ENCODE data around the gene SUSD4.

The SUSD4 gene

GRCh38 chr1:223330466-223330865 is 33.5 kb downstream of the SUSD4 start:
- Histone ChIP-seq H3K36me3 (replicated peaks in 1 of 2; ENCODE audit: control insufficient read depth in 2 of 2, insufficient read depth in 2 of 2, low read length in 2 of 2) (no peaks in the 10 kb centered on the region), H3K79me1 (ENCODE audit: low read depth, low read length) (no peaks in the 10 kb centered on the region), H2BK15ac (ENCODE audit: low read length) (no peak overlapping the region)

GRCh38 chr1:223329664-223330415 is 34.1 kb downstream of the SUSD4 start:
- Histone ChIP-seq H3K4me2 (ENCODE audit: insufficient read depth, low read length, poor library complexity, severe bottlenecking) (no peak overlapping the region), H3K9me3 (replicated peaks in 1 of 2; ENCODE audit: control insufficient read depth in 2 of 2, insufficient read depth in 1 of 2, low read depth in 1 of 2, low read length in 2 of 2) (no peaks in the 10 kb centered on the region), H3K23ac (ENCODE audit: low read depth, low read length, poor library complexity) (no peak overlapping the region), H3K9ac (ENCODE audit: low read depth, low read length, poor library complexity) (no peak overlapping the region), H2BK5ac (ENCODE audit: low read length) (no peak overlapping the region), H3K27me3 (ENCODE audit: control insufficient read depth in 3 of 3, insufficient read depth in 3 of 3, low read depth in 1 of 3, low read length in 3 of 3) (peaks cover 0 to 2% (median 0%) of the 10 kb centered on the region in 3 experiments), H4K8ac (ENCODE audit: low read depth, low read length) (no peak overlapping the region), H3K14ac (ENCODE audit: low read length) (no peak overlapping the region), H3K36me3 (replicated peaks in 1 of 2; ENCODE audit: control insufficient read depth in 2 of 2, insufficient read depth in 2 of 2, low read length in 2 of 2) (no peaks in the 10 kb centered on the region), H2BK120ac (ENCODE audit: low read depth, low read length) (no peak overlapping the region), H2AK5ac (ENCODE audit: low read depth, low read length) (no peak overlapping the region), H3K79me1 (ENCODE audit: low read depth, low read length) (no peaks in the 10 kb centered on the region), H3K4me1 (ENCODE audit: control insufficient read depth in 2 of 2, insufficient read depth in 1 of 2, low read depth in 1 of 2, low read length in 2 of 2) (peaks cover 0 to 6% of the 10 kb centered on the region in 2 donors), H3K18ac (ENCODE audit: low read length) (no peak overlapping the region), H3K4me3 (ENCODE audit: low read length in 2 of 2) (no peak overlapping the region), H4K91ac (ENCODE audit: low read depth, low read length, poor library complexity) (no peak overlapping the region), H2BK12ac (ENCODE audit: low read length) (no peak overlapping the region), H3K4ac (ENCODE audit: low read length) (no peak overlapping the region), H2BK15ac (ENCODE audit: low read length) (no peak overlapping the region), H3K27ac (replicated peaks; ENCODE audit: low read length) (no peak overlapping the region), H2AFZ (ENCODE audit: low read length) (no peak overlapping the region)
- WGBS, 2 donors (ENCODE audit: extremely low coverage in 2 of 2, insufficient read length in 2 of 2, insufficient replicate concordance in 1 of 2) = no CpG with 5 or more reads among the region's 5 CpGs
- no peak for DNase-seq (ENCODE audit: low spot score)

More at GRCh38 chr1:223330466-223330865, 33.5 kb downstream of the SUSD4 start:
- no peak overlapping the region for H3K14ac ChIP-seq (ENCODE audit: low read length)
- no peak overlapping the region for H2BK5ac ChIP-seq (ENCODE audit: low read length)
- H3K23ac ChIP-seq (ENCODE audit: low read depth, low read length, poor library complexity) = no peak overlapping the region
- H3K27me3 ChIP-seq (ENCODE audit: control insufficient read depth in 3 of 3, insufficient read depth in 3 of 3, low read depth in 1 of 3, low read length in 3 of 3) = peaks cover 0 to 2% (median 0%) of the 10 kb centered on the region in 3 experiments
- H3K4me2 ChIP-seq (ENCODE audit: insufficient read depth, low read length, poor library complexity, severe bottlenecking) = no peak overlapping the region
- H3K4me3 ChIP-seq (ENCODE audit: low read length in 2 of 2) = no peak overlapping the region
- peaks cover 0 to 6% of the 10 kb centered on the region in 2 donors for H3K4me1 ChIP-seq (ENCODE audit: control insufficient read depth in 2 of 2, insufficient read depth in 1 of 2, low read depth in 1 of 2, low read length in 2 of 2)
- H3K9me3 ChIP-seq (replicated peaks in 1 of 2; ENCODE audit: control insufficient read depth in 2 of 2, insufficient read depth in 1 of 2, low read depth in 1 of 2, low read length in 2 of 2) = no peaks in the 10 kb centered on the region
- no peak overlapping the region for H4K91ac ChIP-seq (ENCODE audit: low read depth, low read length, poor library complexity)
- no peak overlapping the region for H3K4ac ChIP-seq (ENCODE audit: low read length)
- no peak overlapping the region for H3K9ac ChIP-seq (ENCODE audit: low read depth, low read length, poor library complexity)
- H3K18ac ChIP-seq (ENCODE audit: low read length) = no peak overlapping the region
- H2BK12ac ChIP-seq (ENCODE audit: low read length) = no peak overlapping the region
- no peak overlapping the region for H4K8ac ChIP-seq (ENCODE audit: low read depth, low read length)
- no peak overlapping the region for H2BK120ac ChIP-seq (ENCODE audit: low read depth, low read length)
- H2AK5ac ChIP-seq (ENCODE audit: low read depth, low read length) = no peak overlapping the region
- no CpG with 5 or more reads among the region's 3 CpGs for WGBS, 2 donors (ENCODE audit: extremely low coverage in 2 of 2, insufficient read length in 2 of 2, insufficient replicate concordance in 1 of 2)
- H3K27ac ChIP-seq (replicated peaks; ENCODE audit: low read length) = no peak overlapping the region
- no peak for DNase-seq (ENCODE audit: low spot score)
- H2AFZ ChIP-seq (ENCODE audit: low read length) = no peak overlapping the region

GRCh38 chr1:223329252-223329651 is 34.7 kb downstream of the SUSD4 start:
- H3K79me1 ChIP-seq (ENCODE audit: low read depth, low read length) = no peaks in the 10 kb centered on the region

GRCh38 chr1:223328566-223328965 is 35.4 kb downstream of the SUSD4 start:
- no peak for DNase-seq (ENCODE audit: low spot score)
- no peak overlapping the region for H3K14ac ChIP-seq (ENCODE audit: low read length)
- H3K9ac ChIP-seq (ENCODE audit: low read depth, low read length, poor library complexity) = no peak overlapping the region
- H3K4me3 ChIP-seq (ENCODE audit: low read length in 2 of 2) = no peak overlapping the region
- H3K27me3 ChIP-seq (ENCODE audit: control insufficient read depth in 3 of 3, insufficient read depth in 3 of 3, low read depth in 1 of 3, low read length in 3 of 3) = peaks cover 0 to 2% (median 0%) of the 10 kb centered on the region in 3 experiments
- no peak overlapping the region for H4K91ac ChIP-seq (ENCODE audit: low read depth, low read length, poor library complexity)
- H3K18ac ChIP-seq (ENCODE audit: low read length) = no peak overlapping the region
- no peaks in the 10 kb centered on the region for H3K79me1 ChIP-seq (ENCODE audit: low read depth, low read length)
- H3K4ac ChIP-seq (ENCODE audit: low read length) = no peak overlapping the region
- no peak overlapping the region for H3K4me2 ChIP-seq (ENCODE audit: insufficient read depth, low read length, poor library complexity, severe bottlenecking)
- H2BK5ac ChIP-seq (ENCODE audit: low read length) = no peak overlapping the region
- no peak overlapping the region for H2AFZ ChIP-seq (ENCODE audit: low read length)
- no peaks in the 10 kb centered on the region for H3K36me3 ChIP-seq (replicated peaks in 1 of 2; ENCODE audit: control insufficient read depth in 2 of 2, insufficient read depth in 2 of 2, low read length in 2 of 2)
- H2AK5ac ChIP-seq (ENCODE audit: low read depth, low read length) = no peak overlapping the region
- H3K9me3 ChIP-seq (replicated peaks in 1 of 2; ENCODE audit: control insufficient read depth in 2 of 2, insufficient read depth in 1 of 2, low read depth in 1 of 2, low read length in 2 of 2) = no peaks in the 10 kb centered on the region
- H3K27ac ChIP-seq (replicated peaks; ENCODE audit: low read length) = no peak overlapping the region
- no peak overlapping the region for H2BK120ac ChIP-seq (ENCODE audit: low read depth, low read length)
- H3K23ac ChIP-seq (ENCODE audit: low read depth, low read length, poor library complexity) = no peak overlapping the region
- H2BK12ac ChIP-seq (ENCODE audit: low read length) = no peak overlapping the region
- H2BK15ac ChIP-seq (ENCODE audit: low read length) = no peak overlapping the region
- H3K4me1 ChIP-seq (ENCODE audit: control insufficient read depth in 2 of 2, insufficient read depth in 1 of 2, low read depth in 1 of 2, low read length in 2 of 2) = peaks cover 0 to 6% of the 10 kb centered on the region in 2 donors
- WGBS, 2 donors (ENCODE audit: extremely low coverage in 2 of 2, insufficient read length in 2 of 2, insufficient replicate concordance in 1 of 2) = no CpG with 5 or more reads among the region's 4 CpGs
- no peak overlapping the region for H4K8ac ChIP-seq (ENCODE audit: low read depth, low read length)

More at GRCh38 chr1:223329252-223329651, 34.7 kb downstream of the SUSD4 start:
- no peak overlapping the region for H3K18ac ChIP-seq (ENCODE audit: low read length)
- no peak overlapping the region for H4K91ac ChIP-seq (ENCODE audit: low read depth, low read length, poor library complexity)
- peaks cover 0 to 2% (median 0%) of the 10 kb centered on the region in 3 experiments for H3K27me3 ChIP-seq (ENCODE audit: control insufficient read depth in 3 of 3, insufficient read depth in 3 of 3, low read depth in 1 of 3, low read length in 3 of 3)
- H3K36me3 ChIP-seq (replicated peaks in 1 of 2; ENCODE audit: control insufficient read depth in 2 of 2, insufficient read depth in 2 of 2, low read length in 2 of 2) = no peaks in the 10 kb centered on the region
- no peak overlapping the region for H3K23ac ChIP-seq (ENCODE audit: low read depth, low read length, poor library complexity)
- H3K9ac ChIP-seq (ENCODE audit: low read depth, low read length, poor library complexity) = no peak overlapping the region
- no peak overlapping the region for H2BK120ac ChIP-seq (ENCODE audit: low read depth, low read length)
- H3K9me3 ChIP-seq (replicated peaks in 1 of 2; ENCODE audit: control insufficient read depth in 2 of 2, insufficient read depth in 1 of 2, low read depth in 1 of 2, low read length in 2 of 2) = no peaks in the 10 kb centered on the region
- H3K14ac ChIP-seq (ENCODE audit: low read length) = no peak overlapping the region
- no peak overlapping the region for H2BK15ac ChIP-seq (ENCODE audit: low read length)
- H2BK12ac ChIP-seq (ENCODE audit: low read length) = no peak overlapping the region
- H2AFZ ChIP-seq (ENCODE audit: low read length) = no peak overlapping the region
- no peak overlapping the region for H3K4me3 ChIP-seq (ENCODE audit: low read length in 2 of 2)
- H3K4me1 ChIP-seq (ENCODE audit: control insufficient read depth in 2 of 2, insufficient read depth in 1 of 2, low read depth in 1 of 2, low read length in 2 of 2) = peaks cover 0 to 6% of the 10 kb centered on the region in 2 donors
- H4K8ac ChIP-seq (ENCODE audit: low read depth, low read length) = no peak overlapping the region
- H3K4ac ChIP-seq (ENCODE audit: low read length) = no peak overlapping the region
- no peak for DNase-seq (ENCODE audit: low spot score)
- H2AK5ac ChIP-seq (ENCODE audit: low read depth, low read length) = no peak overlapping the region
- H3K27ac ChIP-seq (replicated peaks; ENCODE audit: low read length) = no peak overlapping the region
- H3K4me2 ChIP-seq (ENCODE audit: insufficient read depth, low read length, poor library complexity, severe bottlenecking) = no peak overlapping the region
- no peak overlapping the region for H2BK5ac ChIP-seq (ENCODE audit: low read length)

Data from neuronal stem cell (in vitro differentiated cells).